ENCODE results near the gene HES4. TPM values are rescaled to one million over a fixed set of nuclear protein-coding genes. Genes with fewer than 3 reads are reported as not detected.
"Not testable (repeated sequence)": the region's sequence is repeated elsewhere in the genome, so short reads cannot be mapped to it uniquely, and the experiment has no call there.

The HES4 gene
- total RNA-seq, 1 donor from 2014 or later = 63.6 TPM

DNA sequence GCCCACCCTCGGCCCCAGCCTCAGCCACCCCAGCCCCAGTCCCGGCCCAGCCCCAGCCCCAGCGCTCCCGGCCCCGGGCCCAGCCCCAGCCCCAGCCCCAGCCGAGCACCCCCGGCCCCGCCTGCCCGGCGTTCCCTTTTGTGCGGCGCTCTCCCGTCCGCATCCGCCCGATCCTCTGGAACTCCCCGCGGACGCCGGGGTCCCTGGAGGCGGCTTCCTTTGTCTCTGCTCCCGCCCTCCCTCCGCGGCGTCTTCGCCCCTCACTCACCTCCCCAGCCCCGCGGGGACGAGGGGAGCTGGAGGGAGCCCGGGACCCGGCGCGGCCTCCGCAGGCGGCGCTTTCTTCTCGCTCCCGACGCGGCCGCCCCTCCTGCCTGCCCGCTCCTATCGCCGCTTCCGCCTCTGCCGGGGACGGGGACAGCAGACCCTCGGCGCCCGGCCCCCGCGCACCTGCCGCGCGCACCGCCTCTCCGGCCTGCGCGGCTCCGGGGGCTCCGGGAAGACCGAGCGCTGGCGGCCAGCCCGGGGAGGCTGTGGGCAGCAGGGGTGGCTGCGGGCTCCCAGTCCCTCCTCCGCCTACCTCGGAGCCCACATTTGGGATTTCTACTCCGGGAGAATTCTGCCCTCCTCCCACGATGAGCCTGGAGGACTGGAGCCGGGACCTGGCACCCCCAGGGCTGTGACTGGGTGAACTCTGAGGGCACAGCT, 34.0 kb upstream of the HES4 start:
- DNase-seq (ENCODE audit: low spot score) = no peak

DNA sequence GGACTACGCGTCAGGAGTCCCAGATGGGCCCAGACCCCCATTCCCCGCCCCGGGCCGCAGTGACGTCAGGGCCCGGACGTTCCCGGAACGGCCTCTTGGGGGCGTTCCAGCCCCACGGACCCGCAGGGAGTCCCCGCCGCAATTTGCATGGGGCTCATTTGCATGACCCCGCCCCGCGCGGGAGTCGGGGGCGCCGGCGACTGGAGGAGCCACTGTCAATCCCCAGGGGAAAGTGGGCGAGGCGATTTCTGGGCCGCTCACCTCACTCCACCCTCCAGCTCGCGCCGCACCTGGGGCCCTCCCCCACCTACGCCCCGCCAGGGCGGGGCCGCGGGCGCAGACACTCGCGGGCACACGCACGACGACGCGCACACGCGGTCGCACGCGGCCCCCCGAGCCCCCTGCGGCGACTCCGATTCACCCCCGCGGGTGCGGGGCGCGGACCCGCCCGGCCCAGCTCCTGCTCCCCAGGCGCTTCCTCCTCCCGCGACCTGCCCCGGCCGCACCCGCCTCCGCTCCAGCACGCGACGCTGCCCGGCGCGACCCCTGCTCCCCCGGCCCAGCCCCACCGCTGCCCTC, 33.2 kb upstream of the HES4 start:
- DNase-seq (ENCODE audit: low spot score) = peak; percentile 78

DNA sequence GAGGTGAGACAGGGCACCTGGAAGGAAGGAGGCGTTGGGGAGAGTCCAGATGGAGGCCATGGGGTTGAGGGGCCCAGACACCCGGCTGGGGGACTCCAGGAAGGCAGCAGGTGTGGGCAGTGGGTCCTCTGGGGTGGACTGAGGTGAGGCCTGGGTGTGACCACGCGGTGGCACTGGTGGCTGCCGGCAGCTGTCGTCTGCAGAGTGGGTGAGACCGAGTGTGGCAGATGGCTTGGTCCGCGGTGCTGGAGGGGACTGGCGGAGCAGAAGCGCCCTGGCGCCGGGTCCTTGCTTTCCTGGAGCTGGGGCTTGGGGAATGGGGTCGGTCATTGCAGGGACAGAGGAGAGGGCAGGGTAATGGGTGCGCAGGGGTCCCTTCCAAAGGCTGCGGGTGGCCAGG, 32.5 kb upstream of the HES4 start:
- no peak for DNase-seq (ENCODE audit: low spot score)

DNA sequence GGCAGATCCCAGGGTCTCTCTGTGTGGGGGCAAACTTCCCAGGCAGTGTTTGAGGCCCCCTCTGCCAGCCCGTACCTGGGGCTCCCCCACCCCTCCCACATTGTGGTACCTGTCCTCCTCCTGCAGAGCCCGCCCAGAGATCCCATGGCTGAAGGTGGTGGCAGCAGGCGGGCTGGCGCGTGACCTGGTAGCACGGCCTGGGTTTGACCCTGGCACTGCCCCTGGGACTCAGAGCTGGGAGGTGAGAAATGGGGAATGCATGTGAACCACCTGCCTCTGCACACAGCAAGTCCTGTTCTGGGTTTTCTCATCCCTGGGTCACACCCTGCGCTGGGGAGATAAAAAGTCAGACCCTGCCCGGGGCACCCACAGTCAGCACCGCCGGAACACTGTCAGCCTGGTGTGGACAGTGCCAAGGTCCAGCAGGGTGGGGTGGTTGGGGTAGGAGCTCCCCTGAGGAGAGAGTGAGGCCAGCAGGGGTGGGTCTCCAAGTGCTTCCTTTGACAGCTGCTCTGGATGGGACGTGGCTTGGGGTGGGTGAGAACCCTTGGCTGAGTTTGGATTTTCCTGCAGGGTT, 31.9 kb upstream of the HES4 start:
- no peak for DNase-seq (ENCODE audit: low spot score)

DNA sequence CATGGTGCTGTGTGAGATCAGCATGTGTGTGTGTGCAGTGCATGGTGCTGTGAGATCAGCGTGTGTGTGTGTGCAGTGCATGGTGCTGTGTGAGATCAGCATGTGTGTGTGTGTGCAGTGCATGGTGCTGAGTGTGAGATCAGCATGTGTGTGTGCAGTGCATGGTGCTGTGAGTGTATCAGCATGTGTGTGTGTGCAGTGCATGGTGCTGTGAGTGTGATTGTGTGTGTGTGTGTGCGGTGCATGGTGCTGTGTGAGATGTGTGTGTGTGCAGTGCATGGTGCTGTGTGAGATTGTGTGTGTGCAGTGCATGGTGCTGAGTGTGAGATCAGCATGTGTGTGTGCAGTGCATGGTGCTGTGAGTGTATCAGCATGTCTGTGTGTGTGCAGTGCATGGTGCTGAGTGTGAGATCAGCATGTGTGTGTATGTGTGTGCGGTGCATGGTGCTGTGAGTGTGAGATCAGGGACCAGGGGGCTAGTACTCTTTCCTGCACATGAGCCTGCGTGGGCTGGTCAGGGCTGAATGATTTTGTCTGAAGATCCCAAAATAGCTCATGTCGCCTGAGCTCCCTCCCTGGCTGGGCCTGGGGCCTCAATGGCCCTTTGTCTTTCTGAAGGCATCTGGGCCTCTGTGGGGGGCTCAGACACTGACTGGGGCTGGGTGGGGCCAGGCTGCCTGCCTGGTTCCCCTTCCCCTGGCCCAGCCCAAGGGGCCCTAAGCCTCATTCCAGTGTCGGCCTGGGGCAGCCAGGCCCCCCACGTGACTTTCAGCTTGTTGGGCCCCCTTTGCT, 31.2 kb upstream of the HES4 start:
- not testable (repeated sequence) for DNase-seq (ENCODE audit: low spot score)

DNA sequence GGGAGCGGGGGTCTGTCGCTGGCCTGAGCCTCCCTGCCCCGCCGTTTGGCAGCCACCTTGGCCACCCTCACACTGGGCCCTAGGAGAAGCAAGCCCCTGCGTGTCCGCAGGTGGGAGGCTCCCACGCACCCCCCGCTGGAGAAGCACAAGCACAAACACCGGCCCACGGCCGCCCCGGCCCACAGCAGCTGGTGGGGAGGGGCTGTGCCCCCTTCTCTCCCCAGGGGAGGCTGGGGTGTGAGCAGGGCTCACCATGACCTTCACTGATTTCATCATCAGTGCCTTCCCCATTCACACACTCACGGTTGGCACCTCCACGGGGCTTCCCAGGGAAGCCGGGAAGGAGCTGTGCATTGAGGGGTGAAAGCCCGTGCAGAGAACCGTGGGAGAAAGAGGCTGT, 27.9 kb upstream of the HES4 start:
- no peak for DNase-seq (ENCODE audit: low spot score)

DNA sequence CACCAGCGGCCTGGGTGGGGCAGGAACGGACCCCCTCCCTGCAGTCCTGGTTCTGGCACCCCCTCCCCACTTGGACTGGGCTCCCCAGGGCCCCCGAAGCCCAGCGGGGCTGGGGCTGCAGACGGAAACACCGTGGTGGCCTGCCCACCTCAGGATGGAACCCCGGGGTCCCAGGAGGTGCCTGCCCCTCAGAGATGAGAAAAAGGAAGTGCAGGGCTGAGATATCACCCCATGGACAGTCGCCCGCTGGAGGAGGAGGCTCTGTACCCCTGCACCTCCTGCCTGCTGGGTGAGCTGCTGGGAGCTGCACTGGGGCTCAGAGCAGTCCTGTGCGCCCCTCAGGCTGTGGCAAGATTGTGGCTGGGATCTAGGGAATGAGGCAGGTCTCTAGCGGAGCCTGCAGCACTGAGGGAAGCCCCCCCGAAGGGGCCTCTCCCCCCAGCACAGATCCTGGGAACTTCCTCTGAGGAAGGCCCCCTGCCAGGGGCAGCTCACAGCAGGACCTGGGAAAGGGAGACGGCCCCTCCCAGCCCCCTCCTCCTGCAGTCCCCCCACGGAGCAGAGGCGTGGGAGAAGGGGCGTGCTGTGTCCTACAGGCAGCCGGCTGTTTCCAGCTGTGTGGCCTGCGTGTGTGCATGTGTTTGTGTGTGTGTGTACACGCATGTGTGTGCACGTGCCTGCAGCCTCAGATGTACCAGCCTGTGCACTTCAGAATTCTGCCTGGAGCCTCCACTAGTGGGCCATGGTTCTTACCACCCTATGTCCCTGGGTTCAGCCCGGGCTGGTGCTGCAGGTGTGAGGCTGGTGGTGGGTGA, 26.9 kb upstream of the HES4 start:
- no peak for DNase-seq (ENCODE audit: low spot score)

DNA sequence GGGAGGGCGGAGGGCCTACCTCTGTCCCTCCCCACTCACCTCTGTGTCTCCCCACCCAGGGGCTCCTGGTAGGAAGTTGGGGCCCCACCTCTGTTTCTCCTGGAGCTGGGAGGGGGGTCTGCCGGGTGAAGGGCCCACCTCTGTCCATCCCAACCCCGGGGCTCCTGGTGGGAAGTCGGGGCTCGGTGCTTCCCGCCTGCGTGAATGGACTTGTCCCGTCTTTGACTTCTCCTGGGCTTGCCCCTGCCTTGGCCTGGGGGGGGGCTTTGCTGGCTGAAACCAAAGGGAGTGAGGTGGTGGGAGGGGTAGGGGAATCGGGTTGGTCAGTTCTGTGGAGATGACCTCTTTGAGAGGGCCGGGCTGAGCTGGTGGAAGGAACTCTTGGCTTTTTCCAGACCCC, 25.8 kb upstream of the HES4 start:
- DNase-seq (ENCODE audit: low spot score) = no peak

DNA sequence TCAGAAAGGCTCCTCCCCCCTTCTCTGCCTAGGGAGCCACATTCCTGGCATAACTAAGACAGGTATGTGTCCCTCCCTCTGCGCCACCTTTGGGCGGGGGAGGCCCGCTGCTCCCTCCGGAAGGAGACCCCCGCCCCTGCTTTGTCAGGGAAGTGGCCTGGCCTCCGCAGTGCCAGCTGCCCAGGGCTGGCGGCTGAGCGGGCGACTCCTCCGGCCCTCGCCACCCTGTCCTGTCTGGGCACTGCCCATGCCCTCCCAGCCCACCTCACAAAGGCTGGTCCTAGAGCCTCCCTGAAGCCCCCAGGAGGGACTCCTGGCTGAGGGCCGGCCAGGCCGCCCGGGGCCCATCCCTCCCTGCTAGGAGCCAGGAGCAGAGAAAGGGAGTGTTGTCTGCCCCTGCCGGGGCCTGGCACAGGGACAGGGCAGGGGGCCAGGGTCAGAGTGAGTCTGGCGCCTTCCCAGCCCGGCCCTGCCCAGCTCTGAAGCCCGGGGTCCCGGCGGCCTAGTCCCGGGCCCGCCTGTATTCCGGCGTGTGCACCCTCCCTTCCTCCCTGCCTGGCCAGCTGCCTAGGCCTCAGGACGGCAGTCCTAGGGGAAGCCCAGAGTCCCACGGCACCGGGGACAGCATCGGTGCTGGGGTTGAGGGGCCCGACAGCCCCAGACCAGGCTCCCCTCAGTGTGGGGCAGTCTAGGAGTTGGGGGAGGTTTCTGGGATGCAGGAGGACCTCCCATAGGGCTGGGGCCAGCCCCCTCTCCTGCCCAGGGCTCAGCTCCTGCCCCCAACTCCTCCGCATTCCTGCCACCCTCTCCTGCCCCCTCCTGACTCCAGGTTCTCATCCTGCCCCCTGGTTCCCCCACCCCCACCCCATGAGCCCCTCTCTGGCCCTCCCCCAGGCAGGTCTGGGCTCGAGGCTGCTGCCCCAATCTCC, 25.1 kb upstream of the HES4 start:
- DNase-seq (ENCODE audit: low spot score) = peak; percentile 87

DNA sequence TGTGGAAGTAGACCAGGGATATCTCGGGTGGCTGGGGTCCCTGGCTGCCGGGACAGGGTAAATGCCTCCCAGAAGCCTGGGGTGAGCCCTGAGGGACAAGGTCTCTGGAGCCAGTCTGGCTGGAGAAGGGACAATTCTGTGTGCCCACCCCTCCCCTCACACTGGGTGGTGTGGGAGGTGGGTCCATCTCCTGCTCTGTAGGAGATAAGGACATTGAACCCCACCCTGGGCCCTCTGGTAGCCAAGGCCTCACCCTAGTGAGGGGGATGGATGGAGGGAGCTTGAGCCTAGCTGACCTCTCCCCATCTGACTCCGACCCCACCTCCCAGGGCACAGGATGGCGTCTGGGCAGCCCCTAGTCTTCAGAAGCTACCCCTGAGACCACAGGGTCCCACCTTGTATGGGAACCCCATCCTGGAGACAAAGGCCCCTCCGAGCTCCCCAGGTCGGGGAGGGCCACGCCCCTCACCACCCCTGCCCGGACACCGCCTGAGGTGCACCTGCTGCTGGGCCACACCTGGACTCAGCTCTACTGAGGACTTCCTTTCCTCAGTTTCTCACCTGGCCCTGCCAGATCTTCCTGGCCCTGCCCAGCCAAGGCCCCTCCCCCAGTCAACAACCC, 24.4 kb upstream of the HES4 start:
- DNase-seq (ENCODE audit: low spot score) = no peak

DNA sequence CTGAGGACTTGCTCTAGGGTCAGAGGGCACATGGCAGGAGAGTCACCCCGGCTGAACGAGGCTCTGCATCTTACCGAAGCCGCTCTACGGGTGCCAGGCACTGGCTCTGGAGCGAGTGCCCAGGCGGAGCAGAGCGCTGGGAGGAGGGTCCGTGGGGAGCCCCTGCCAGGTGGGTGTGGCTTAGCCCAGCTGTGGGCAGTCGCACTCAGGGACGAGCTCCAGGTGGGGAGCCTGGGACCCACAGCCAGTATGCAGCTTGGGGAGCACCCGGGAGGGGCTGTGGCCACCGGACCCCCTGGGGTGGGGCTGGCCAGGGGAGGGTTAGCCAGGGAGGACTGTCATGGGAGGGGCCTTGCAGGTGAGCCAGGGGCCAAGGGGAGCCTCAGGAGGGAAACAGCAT, 23.8 kb upstream of the HES4 start:
- DNase-seq (ENCODE audit: low spot score) = no peak

DNA sequence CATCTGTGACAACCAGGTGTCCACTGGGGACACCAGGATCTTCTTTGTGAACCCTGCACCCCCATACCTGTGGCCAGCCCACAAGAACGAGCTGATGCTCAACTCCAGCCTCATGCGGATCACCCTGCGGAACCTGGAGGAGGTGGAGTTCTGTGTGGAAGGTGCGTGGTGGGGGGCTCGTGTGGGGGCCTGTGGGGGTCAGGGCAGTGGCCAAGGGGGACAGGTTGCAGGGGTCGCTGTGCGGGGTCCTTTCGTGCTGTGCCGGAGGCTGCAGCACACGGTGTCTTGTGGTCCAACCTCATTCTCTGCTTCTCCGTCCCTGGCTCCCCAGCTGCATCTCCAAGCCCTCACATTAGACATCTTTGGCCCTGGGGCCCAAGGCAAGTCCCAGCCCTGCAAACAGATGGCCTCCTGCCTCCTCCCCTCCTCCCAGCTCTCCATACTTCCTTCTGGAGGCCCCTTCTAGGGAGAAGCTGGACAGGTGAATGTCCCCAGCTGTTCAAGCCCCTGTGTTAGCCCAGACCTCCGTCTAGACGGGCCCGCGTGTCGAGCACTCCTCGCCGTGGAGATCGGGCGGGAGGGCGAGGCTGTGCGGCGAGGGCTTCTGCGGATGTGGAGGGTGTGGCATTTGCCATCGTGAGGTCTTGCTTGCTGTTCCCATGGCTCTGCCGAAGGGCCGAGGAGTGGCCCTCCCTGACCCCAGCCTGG, 22.6 kb upstream of the HES4 start:
- DNase-seq (ENCODE audit: low spot score) = no peak

DNA sequence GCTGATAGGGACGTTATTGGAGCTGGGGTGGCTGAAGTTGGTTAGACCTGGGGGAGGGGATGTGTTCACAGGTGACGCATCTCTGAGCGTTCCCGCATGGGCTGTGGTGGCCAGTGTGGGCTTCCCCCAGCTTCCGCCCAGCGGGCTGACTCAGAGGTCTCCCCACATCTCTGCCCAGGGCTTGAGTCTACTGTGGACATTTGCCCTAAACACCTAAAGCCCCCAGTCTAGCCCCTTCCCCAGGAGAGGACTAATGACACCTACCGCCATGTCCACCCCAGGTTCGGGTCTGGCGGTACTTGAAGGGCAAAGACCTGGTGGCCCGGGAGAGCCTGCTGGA, 22.0 kb upstream of the HES4 start:
- DNase-seq (ENCODE audit: low spot score) = no peak

DNA sequence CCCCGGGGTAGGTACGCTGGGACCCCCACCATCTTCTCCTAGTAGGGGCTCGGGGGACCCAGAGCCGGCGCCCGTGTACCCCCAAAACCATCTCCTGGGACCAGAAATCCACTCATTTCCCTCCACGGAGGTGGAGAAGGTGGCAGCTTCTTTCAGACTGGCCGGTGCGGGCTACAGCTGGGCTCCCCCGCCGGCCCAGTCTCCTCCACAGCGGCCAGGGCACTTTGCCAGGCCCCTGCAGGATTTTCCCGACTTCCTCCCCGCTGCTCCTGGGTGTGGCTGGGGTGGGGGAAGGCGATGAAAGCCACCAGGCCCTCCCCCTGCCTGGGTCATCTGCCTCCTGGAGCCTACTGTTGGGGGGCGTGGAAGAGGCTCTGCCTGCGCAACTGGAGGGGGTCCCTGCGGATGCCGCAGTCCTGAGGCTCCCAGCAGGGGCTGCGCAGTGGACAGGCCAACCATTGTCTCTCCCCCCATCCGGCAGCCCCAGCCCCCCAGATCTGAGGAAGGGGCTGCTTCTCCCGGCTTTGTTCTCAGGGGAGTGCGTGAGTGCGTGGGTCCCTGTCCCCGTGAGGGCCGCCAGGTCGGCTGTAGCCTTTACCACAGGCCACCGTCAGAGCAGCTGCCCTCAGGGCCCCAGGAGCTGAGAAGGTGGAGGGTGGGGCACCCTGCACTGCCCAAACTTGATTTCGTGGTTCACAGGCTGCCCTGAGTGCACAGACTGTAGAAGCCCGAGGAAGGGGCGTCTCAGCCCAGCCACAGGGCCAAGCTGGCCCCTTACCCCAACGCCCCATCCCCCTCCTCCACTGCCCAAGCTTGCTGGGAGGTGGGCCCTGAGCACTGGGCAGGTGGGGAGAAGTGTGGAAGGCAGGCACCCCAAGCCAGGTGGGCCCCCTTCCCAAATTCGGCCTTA, 21.4 kb upstream of the HES4 start:
- DNase-seq (ENCODE audit: low spot score) = peak; percentile 84

DNA sequence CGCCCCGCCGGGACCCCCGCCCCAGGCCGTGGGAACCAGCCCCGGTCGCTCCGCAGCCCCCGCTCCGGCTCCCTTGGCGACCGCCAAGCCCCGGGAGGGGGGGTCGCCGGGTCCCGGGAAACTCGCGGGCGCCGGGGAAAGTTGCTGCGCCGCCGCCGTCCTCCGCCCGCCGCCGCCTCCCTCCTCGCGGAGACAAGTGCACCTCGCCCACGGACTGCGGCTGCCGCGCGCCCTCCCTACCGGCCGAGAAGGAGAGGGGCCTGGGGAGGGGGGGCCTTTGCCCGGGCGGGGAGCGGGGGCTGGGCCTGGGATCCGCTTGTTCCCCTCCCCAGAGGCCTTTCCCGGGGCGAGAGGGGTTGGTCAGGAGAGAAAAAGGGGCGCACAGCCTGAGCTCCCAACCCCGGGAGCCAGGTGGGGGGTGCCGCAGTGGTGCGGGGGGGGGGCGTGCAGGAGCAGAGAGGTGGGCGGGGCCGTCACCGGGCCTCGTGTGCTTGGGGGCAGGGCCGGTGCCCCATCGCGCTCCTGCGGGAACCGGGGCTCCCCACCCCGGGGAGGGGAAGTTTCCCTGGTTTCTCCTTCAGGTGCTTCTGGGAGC, 20.6 kb upstream of the HES4 start:
- no peak for DNase-seq (ENCODE audit: low spot score)

DNA sequence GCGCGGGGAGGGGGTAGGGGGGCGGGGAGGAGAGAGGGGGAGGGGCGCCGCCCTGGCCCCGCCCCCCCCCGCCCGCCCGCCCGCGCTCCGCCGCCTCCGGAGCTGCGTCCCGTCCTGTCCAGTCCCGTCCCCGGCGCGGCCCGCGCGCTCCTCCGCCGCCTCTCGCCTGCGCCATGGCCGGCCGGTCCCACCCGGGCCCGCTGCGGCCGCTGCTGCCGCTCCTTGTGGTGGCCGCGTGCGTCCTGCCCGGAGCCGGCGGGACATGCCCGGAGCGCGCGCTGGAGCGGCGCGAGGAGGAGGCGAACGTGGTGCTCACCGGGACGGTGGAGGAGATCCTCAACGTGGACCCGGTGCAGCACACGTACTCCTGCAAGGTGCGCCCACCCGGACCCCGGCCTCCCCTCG, 20.1 kb upstream of the HES4 start, which contains the start of gene AGRN:
TSS of gene AGRN (plus strand) at position 121 of the 405 bp plus-strand sequence. CDS start at position 174, 53 bp downstream.
- no peak for DNase-seq (ENCODE audit: low spot score)

DNA sequence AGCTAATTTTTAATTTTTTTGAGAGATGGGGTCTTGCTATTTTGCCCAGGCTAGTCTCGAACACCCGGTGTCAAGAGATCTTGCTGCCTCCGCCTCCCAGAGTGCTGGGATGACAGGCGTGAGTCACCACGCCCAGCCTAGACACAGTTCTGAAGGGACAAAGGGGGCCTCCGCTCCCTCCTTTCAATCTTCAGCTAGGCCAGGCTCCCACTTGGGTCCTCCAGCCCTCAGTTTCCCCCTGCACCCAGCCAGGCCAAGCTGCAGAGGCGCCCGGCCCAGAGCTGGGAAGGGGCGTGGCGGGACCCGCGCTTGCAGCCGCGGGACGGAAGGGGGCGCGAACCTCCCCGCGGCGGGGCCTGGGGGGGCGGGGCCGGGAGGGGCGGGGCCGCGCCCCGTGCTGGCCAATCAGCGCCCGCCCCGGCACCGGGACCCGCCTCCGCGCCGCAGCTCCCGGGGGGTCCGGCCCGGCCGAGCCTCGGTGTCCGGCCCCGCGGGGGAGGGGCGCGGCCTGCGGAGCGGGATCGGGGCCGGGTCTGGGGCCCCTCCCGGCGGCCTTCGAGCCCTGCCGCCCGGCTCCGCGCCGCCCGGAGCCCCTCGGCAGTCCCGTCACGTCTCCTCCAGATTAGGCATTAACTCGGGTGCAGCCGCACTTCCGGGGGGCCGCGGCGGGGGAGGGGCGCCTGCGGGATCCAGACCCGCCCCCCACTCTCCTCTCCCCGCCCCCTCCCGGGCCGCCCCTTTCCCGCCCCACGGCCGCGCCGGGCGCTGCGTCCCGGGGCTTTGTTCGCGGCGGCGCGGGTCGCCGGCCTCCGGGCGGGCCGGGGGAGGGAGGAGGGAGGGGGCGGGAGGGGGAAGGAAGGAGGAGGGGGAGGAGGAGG, 19.5 kb upstream of the HES4 start:
- DNase-seq (ENCODE audit: low spot score) = peak; percentile 80
